HG03103 (cell line): Measurements from ENCODE around the gene GRM2.
"Not testable (repeated sequence)": the region's sequence is repeated elsewhere in the genome, so short reads cannot be mapped to it uniquely, and the experiment has no call there.

Experiments
- ATAC-seq: cut with Tn5 transposase; IDR thresholded peaks from one replicate; pipeline ENCODE4 v1.9.1; 2021; ENCODE audit warnings: low read depth; ENCODE audit not compliant: unreplicated experiment

The GRM2 gene

GRCh38 chr3:51719410-51720025 lies 12.7 kb downstream of the GRM2 start:
- no peak for ATAC-seq

GRCh38 chr3:51720292-51721061 lies 13.6 kb downstream of the GRM2 start:
- ATAC-seq = no peak

- ATAC-seq = no peak
Observed at GRCh38 chr3:51721062-51721745, 14.3 kb downstream of the GRM2 start.

DNA sequence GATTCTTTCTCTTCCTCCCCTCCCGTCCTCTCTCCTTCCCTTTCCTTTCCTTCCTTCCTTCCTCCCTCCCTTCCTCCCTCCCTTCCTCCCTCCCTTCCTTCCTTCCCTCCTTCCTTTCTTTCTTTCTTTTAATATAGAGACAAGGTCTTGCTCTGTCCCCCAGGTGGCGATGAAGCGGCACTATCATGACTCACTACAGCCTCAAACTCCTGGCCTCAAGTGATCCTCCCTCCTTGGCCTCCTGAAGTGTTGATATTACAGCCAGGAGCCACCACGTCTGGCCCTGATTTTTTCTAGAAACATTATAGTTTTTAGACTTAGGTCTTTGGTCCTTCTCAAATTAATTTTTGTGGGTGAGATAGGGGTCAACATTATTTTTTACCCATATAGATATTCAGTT lies 15.5 kb downstream of the GRM2 start:
- no peak for ATAC-seq

DNA sequence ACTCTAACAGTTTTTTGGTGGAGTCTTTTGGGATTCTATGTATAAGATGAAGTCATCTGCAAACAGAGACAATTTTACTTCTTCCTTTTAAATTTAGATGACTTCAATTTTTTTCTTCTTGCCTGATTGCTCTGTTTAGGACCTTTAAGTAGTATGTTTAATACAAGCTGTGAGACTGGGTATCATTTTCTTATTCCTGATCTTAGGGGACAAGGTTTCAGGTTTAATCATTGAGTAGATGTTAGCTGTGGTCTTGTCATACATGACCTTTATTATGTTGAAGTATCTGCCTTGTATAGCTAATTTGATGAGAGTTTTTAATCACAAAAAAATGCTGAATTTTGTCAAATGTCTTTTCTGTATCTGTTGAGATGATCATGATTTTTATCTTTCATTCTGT lies 20.6 kb downstream of the GRM2 start:
- no peak for ATAC-seq

DNA sequence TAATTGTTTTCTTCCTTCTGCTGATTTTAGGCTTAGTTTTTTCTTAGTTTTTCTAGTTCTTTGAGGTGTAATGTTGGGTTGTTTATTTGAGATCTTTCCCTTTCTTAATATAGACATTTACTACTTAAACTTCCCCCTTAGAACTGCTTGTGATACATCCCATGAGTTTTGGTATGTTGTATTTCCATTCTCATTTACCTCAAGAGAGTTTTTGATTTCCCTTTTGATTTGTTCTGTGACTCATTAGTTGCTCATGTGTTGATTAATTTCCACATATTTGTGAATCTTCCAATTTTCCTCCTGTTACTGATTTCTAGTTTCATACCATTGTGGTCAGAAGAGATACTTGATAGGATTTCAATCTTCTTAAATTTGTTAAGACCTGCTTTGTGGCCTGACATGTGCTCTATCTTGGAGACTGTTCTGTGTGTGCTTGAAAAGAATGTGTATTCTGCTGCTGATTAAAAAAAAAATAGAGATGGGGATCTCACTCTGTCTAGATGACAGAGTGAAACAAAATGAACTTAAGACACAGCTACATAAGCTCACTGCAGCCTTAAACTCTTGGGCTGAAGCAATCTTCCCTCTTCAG lies 22.3 kb downstream of the GRM2 start:
- ATAC-seq = no peak

- no peak for ATAC-seq
Observed at GRCh38 chr3:51733859-51734571, 27.1 kb downstream of the GRM2 start.

DNA sequence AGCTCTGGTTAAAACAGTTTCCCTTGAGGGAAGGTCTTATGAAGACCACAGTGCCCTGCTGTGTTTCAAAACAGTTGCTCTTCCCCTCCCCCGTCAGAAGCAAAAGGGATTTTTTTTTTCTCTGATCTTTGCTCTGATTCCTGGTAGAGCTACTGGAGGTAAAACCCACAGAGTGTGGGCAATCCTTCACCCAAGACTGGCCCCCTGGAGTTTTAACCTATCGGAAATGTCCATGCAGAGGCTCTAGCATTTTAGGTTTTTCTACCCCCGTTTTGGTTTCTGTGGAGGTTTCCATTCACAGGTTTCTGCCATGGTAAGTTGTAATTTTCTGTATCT lies 27.7 kb downstream of the GRM2 start:
- no peak for ATAC-seq

GRCh38 chr3:51735039-51735438 lies 28.2 kb downstream of the GRM2 start:
- ATAC-seq = no peak

DNA sequence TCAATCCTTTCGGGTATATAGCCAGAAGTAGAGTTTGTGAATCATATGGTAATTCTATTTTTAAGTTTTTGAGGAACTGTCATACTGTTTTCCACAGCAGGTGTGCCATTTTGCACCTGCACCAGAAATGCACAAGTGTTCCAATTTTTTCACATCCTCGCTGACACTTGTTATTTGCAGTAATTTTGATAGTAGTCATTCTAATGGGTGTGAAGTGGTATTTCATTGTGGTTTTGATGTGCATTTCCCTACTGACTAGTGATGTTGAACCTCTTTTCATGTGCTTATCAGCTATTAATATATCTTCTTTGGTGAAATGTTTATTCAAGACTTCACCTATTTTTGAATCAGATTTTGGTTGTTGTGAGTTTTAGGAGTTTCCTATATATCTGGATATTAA lies 29.1 kb downstream of the GRM2 start:
- ATAC-seq = no peak

GRCh38 chr3:51739110-51739509 lies 32.2 kb downstream of the GRM2 start:
- no peak for ATAC-seq

GRCh38 chr3:51742320-51742719 lies 35.5 kb downstream of the GRM2 start:
- not testable (repeated sequence) for ATAC-seq

DNA sequence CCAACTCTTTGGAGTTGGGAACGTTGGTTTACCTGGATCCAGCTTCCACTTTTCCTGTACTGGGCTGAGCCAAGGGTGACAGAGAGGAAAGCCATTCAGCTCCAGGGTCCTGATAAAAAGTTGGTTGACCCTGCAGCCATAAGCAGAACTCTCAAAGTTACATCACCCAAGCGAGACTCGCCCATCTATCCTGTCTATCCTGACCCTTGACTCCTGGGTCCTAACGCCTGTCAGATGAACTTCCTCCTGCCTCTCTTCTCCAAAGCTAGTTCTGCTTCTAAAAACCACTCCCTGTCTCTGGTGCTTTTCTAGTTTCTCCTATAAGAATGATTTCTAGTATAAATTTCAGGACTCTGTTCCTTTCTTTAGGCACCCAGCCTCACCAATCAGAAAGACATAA lies 36.1 kb downstream of the GRM2 start:
- not testable (repeated sequence) for ATAC-seq

DNA sequence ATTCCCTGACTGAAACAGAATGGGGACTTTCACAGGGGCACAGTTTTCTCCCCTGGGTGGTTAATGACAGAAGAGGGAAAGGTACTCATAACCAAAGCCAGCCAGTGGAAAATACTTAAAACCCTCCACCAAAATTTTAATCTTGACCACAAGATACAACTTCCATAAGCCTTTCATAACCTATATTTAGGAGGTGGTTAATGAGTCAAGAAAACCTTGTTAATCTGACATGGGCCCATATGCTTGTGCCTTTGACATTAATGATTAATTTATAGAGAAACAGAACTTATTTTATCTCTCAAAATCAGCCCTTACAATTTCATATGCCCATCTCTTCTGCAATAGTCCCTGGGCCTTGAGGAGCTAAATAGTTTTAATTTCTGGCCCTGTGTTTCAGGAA lies 41.0 kb downstream of the GRM2 start:
- no peak for ATAC-seq

- no peak for ATAC-seq
Observed at GRCh38 chr3:51748327-51748726, 41.5 kb downstream of the GRM2 start.

- ATAC-seq = no peak
Observed at GRCh38 chr3:51750878-51751277, 44.0 kb downstream of the GRM2 start.

GRCh38 chr3:51751287-51751686 lies 44.4 kb downstream of the GRM2 start:
- ATAC-seq = no peak

- ATAC-seq = not testable (repeated sequence)
Observed at GRCh38 chr3:51753763-51754750, 47.2 kb downstream of the GRM2 start.

- no peak for ATAC-seq
Observed at GRCh38 chr3:51759203-51759602, 52.3 kb downstream of the GRM2 start.
